ENCODE data around the gene APOH.

- TF ChIP-seq EZH2 (IDR thresholded peaks at IDR 0.05) (no peak), POLR2AphosphoS5 (IDR thresholded peaks at IDR 0.05; ENCODE audit: borderline replicate concordance, low read depth, low read length) (no peak), FOXP2 (optimal IDR thresholded peaks at IDR 0.05; ENCODE audit: control extremely low read depth, extremely low read length, insufficient read depth) (no peak)
Observed at GRCh38 chr17:66235377-66235994, 6.3 kb upstream of the APOH start.

Measured in SK-N-MC (cell line).